ENCODE results near the gene OPCML.

OPCML gene

GRCh38 chr11:133115099-133115498, 417.2 kb downstream of the OPCML start:
- no peak for DNase-seq

GRCh38 chr11:133107763-133108162, 424.5 kb downstream of the OPCML start:
- DNase-seq = no peak

GRCh38 chr11:133107136-133107535, 425.2 kb downstream of the OPCML start:
- DNase-seq = no peak

DNA sequence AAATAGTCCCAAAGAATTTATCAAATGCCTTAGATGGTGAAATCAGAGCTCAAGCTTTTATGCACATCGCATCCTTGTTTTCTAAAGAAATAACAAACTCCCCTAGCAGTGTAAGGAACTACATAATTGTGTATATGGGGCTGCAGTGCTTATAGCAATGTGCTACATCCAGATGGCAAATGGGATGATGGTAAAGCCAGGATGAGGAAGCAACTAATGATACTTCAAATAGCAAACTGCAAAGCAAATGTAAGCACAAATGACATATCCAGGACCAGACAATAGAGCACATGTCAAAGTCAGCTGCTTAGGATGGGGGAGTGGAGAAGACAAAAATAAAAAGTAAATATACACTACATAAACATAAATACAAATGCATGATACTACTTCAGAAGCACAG, 425.9 kb downstream of the OPCML start:
- no peak for DNase-seq

- DNase-seq = no peak
Observed at GRCh38 chr11:133104009-133104744, 428.1 kb downstream of the OPCML start.

DNA sequence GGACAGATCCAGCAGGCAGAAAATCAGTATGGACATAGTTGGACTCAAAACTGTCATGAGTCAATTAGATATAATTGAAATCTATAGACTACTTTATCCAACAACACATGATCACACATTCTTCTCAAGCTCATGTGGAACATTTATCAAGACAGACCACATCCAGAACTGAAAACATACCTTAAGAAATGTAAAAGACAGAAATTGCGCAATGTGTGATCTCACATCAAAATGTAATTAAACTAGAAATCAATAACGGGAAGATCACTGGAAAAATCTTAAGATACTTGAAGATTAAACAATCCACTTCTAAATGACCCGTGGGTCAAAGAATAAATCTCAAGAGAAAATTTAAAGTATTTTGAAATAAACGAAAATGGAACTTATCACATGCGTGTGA, 435.3 kb downstream of the OPCML start:
- no peak for DNase-seq

DNA sequence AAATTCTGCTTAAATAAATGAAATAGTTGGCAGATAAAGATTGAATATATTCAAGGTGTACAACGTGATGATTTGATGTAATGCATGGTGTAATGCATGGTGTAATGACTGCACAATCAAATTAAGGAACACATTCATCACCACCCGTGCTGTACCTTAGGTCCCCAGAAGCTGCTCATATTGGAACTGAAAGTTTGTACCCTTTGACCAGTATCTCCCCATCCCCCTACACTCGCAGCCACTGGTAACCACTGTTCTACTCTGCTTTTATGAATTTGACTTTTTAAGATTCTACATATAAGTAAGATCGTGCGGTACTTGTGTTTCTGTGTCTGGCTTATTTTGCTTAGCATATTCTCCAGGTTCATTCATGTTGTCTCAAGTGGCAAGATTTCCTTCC, 445.8 kb downstream of the OPCML start:
- no peak for DNase-seq

DNA sequence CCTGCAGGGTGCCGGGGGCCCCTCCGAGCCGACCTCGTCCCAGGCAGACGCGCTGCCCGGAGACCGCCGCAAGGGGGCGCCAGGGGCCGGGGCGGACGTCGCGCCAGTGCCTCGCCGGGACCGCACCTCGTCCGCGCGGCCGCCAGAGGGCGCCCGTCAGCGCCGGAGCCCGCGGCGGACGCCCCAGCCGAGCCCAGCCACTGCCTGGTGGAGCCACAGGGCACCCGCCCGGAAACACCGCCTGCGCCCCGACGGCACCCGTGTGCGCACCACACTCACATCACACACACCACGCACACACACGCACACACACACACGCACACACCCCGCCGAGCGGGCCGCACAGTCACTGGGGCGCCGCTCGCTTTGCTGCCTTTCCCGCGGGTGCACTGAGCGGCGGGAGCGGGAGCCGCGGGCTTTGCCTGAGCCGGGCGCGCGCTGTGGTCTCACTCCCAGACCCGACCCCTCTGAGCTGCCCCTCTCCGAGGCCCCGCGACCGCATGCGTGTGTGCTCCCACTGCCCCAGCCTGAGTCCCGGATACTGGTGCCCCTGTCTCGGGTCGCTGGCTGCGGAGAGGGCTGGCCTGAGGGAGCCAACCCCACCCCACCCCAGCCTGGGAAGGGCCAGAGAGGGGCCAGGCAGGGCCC, 449.3 kb downstream of the OPCML start:
- peak; percentile 29 for DNase-seq

DNA sequence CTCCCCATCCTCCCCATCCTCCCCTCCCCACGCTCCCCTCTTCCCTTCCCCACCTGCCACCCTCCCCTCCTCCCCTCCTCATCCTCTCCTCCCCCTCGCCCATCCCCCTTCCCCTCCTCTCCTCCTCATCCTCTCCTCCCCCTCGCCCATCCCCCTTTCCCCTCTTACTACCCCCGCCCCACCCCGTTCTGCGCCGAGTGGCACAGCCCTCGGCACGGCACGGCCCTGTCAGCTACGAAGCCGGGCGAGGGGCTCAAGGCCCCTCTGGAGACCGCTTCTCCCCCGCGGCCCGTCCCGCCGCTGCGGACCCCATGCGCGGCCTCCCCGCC, 449.9 kb downstream of the OPCML start:
- DNase-seq = no peak

- DNase-seq = no peak
Observed at GRCh38 chr11:133081730-133082452, 450.4 kb downstream of the OPCML start.

GRCh38 chr11:133081020-133081419, 451.3 kb downstream of the OPCML start:
- DNase-seq = no peak

DNA sequence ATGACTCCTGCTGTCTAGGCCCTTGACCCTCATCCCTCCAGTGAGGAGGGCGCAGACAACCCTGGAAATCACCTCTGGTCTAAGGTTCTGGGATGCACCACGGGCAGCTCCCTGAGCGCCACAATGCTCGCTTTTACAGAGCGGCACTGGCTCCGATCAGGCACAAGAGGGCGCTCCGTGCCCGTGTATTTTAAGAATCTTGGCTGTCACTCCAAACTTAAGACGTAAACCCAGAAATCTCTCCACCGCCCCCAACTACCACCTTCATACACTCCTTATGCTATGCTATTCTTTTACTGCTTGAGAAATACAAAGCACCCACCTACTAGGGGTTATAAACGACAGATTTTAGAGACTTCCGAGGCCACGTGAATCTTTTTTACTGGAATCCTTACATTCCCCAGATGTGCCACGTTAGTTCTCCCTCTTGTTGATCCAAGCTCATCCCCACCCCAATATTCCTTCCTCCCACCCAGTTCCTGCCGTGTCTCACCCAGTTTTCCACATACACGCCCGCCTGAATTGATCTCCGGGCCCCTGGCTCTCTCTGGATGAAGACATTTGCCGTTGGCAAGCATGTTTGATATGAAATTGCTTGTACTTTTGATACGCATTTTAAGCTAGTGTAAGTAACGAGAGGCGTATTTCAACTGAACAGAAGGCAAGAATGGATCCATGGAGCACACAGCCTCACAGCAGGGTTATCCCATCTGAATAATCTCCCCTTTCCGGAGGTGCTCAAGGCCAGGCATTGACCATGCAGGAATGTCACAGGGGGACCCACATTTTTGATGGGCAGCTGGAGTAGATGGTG, 453.5 kb downstream of the OPCML start:
- no peak for DNase-seq

DNA sequence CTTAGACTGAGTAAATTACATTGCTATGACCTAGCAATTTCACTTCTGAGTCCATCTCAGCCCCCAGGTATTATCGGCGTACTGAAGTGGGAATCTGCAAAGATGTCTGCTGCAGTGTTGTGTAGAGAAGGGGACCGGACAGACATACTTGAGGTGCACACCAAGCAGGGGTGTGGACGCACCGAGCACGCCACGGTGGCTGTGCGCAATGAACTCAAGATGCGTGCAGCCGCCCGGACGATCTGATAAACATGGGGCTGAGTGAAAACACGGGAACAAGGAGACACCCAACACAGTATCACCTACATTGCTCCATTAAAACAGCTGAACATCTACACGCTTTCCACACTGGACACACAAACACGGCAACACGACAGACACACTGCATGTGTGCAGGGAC, 454.3 kb downstream of the OPCML start:
- no peak for DNase-seq

GRCh38 chr11:133075351-133075750, 456.9 kb downstream of the OPCML start:
- no peak for DNase-seq

- no peak for DNase-seq
Observed at GRCh38 chr11:133072858-133073582, 459.3 kb downstream of the OPCML start.

GRCh38 chr11:133072378-133072777, 459.9 kb downstream of the OPCML start:
- DNase-seq = no peak

DNA sequence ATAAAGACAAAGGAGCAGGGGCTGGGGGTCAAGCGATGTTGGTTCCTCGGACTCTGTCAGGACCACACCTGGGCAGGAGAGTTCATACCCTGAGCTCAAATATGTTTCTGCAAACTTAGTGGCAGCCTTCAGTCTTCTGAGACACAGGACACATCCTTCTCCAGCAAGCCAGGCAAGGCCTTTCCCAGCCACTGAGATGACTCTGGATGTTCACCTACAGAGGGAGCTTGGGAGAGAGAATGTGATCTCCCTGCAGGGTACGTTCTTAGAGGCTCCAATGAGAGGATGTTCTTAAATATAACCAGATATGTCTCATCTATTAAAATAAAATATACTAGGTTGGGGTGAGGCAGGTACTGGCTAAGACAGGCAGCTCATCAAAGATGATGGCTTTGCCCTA, 461.5 kb downstream of the OPCML start:
- DNase-seq = no peak

DNA sequence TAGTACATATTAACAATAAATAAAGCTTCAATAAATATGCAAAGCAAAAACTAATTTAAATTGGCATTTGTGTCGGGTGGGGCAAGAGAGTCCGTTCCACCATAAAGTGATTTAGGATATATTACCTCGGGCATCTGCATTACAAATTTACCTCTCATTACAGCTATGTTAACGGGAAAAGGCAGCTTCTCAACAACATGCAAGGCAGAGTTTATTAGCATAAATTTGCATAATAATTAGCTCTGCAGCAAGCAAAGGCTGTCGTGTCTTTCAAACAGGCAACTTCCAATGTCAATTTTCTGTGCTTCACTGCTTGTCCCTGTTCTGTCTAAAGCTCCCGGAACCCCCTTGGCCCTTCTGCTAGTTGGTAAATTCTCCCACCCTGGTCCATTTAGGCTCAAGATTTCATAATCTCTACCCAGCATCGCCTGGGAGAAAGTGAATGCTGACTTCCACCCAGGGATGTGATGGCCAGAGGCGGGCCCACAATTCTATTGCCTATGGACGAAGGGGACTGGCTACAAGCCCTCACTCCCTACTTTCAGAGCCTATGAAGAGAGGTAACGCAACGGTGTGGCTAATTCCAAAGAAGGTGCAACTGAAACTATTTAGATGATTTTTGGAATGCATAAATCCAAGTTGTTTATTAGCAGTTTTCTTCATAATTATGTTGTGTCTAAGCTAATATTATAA, 462.1 kb downstream of the OPCML start:
- no peak for DNase-seq

DNA sequence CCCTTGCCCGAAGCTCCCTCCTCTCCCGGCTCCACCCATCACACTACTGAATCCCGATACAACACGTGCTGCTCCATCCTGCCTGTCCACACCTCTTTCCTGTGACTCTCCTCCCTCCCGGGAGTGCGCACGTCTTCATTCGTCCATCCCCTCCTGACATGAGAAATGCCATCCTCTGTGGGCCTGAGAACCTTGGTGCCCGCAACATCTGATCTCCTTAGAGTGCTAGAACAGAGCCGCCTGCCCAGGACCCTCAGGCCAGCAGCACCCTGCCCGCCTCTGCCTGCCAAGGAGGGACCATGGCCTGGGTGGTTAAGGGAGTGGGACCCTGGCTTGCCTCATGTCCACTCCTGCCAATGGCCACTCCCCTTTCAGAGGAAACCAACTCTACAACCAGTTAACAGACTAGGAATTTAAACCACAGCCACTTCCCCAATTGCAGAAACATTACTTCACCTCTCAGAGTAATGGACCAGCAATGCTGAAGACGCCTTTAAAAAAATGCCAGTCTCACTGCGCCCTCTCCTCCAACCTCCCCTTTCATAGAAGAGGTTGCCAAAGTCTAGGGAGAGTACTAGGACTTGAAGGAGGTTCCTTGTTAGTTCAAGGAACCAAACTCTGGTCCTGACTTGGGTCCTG, 466.3 kb downstream of the OPCML start:
- no peak for DNase-seq

GRCh38 chr11:133064961-133065360, 467.3 kb downstream of the OPCML start:
- no peak for DNase-seq

- DNase-seq = no peak
Observed at GRCh38 chr11:133064152-133064877, 468.0 kb downstream of the OPCML start.
